Mesenchymal stem cell (in vitro differentiated cells and primary cell): ENCODE results near the gene MBOAT7.

Source experiments
- DNase-seq: peaks from one replicate; pipeline ENCODE4 v3.0.0-alpha.2; 2013
- H2AFZ ChIP-seq: one replicate; pipeline ENCODE4 v1.6.1; 2013; ENCODE audit warnings: low read depth, mild to moderate bottlenecking, control low read depth, inconsistent platforms, low read length, moderate library complexity
- H2AK5ac ChIP-seq: 2 replicates; pipeline ENCODE4 v1.6.1; 2013; ENCODE audit warnings: low read length, moderate library complexity, mild to moderate bottlenecking, inconsistent platforms; ENCODE audit not compliant: severe bottlenecking
- H2BK120ac ChIP-seq: one replicate; pipeline ENCODE4 v1.6.1; 2013; ENCODE audit warnings: low read depth, mild to moderate bottlenecking, inconsistent platforms, low read length, moderate library complexity
- H2BK12ac ChIP-seq, 2 experiments: one replicate each; pipeline ENCODE4 v1.6.1; 2013; ENCODE audit warnings: inconsistent platforms in 2 of 2, low read length in 2 of 2, mild to moderate bottlenecking in 2 of 2, moderate library complexity in 2 of 2, control low read depth in 1 of 2
- H2BK15ac ChIP-seq: one replicate; pipeline ENCODE4 v1.6.1; 2013; ENCODE audit warnings: mild to moderate bottlenecking, low read depth, inconsistent platforms; ENCODE audit not compliant: poor library complexity, severe bottlenecking
- H2BK5ac ChIP-seq: 2 replicates; pipeline ENCODE4 v1.6.1; 2013; ENCODE audit warnings: low read depth, mild to moderate bottlenecking, low read length, control low read depth, inconsistent platforms; ENCODE audit not compliant: poor library complexity, severe bottlenecking
- H3K14ac ChIP-seq, 2 experiments: one replicate each; pipeline ENCODE4 v1.6.1; 2013; ENCODE audit warnings: inconsistent platforms in 2 of 2, low read length in 2 of 2, control low read depth in 1 of 2, mild to moderate bottlenecking in 1 of 2, moderate library complexity in 1 of 2
- H3K18ac ChIP-seq, 2 experiments: one replicate each; pipeline ENCODE4 v1.6.1; 2013; ENCODE audit warnings: inconsistent platforms in 2 of 2, low read length in 2 of 2, control low read depth in 1 of 2, low read depth in 1 of 2, mild to moderate bottlenecking in 1 of 2
- H3K23ac ChIP-seq, 2 experiments: one replicate each; pipeline ENCODE4 v1.6.1; 2013; ENCODE audit warnings: inconsistent platforms in 2 of 2, low read length in 2 of 2, mild to moderate bottlenecking in 2 of 2, moderate library complexity in 2 of 2, control low read depth in 1 of 2
- H3K27ac ChIP-seq: 2 replicates; pipeline ENCODE4 v1.5.1; 2013; ENCODE audit warnings: mild to moderate bottlenecking, moderate library complexity, low read length, control low read depth, inconsistent platforms; ENCODE audit not compliant: poor library complexity, severe bottlenecking
- H3K27me3 ChIP-seq, 2 experiments: 2 replicates each; pipeline versions ENCODE4 v1.6.1 to v1.7.0; 2013; ENCODE audit warnings: low read length in 2 of 2, mild to moderate bottlenecking in 2 of 2, moderate library complexity in 2 of 2, control low read depth in 1 of 2, inconsistent platforms in 1 of 2; ENCODE audit not compliant: control insufficient read depth in 1 of 2, insufficient read depth in 1 of 2
- H3K36me3 ChIP-seq, 2 experiments: 2 replicates each; pipeline versions ENCODE4 v1.6.1 to v1.7.0; 2013; ENCODE audit warnings: low read length in 2 of 2, control low read depth in 1 of 2, inconsistent platforms in 1 of 2, low read depth in 1 of 2, mild to moderate bottlenecking in 1 of 2; ENCODE audit not compliant: insufficient read depth in 2 of 2, control insufficient read depth in 1 of 2
- H3K4ac ChIP-seq, 2 experiments: one replicate each; pipeline ENCODE4 v1.6.1; 2013; ENCODE audit warnings: inconsistent platforms in 2 of 2, low read length in 2 of 2, mild to moderate bottlenecking in 2 of 2, moderate library complexity in 2 of 2, control low read depth in 1 of 2, low read depth in 1 of 2
- H3K4me1 ChIP-seq: 2 replicates; pipeline ENCODE4 v1.6.1; 2013; ENCODE audit warnings: low read depth, low read length, control low read depth; ENCODE audit not compliant: control insufficient read depth, insufficient read depth
- H3K4me2 ChIP-seq: 2 replicates; pipeline ENCODE4 v1.6.1; 2013; ENCODE audit warnings: low read length, mild to moderate bottlenecking, inconsistent platforms; ENCODE audit not compliant: poor library complexity, severe bottlenecking
- H3K4me3 ChIP-seq, 2 experiments: 2 replicates each; pipeline versions ENCODE4 v1.5.1 to v1.7.0; 2013; ENCODE audit warnings: low read length in 2 of 2, mild to moderate bottlenecking in 2 of 2, control low read depth in 1 of 2, low read depth in 1 of 2; ENCODE audit not compliant: insufficient read depth in 1 of 2
- H3K79me1 ChIP-seq: replicated peaks from 2 replicates; pipeline ENCODE4 v1.6.1; 2013; ENCODE audit warnings: mild to moderate bottlenecking, control low read depth, low read length, inconsistent platforms; ENCODE audit not compliant: poor library complexity, severe bottlenecking
- H3K9ac ChIP-seq: 2 replicates; pipeline ENCODE4 v1.7.0; 2013; ENCODE audit warnings: mild to moderate bottlenecking, low read length, moderate library complexity
- H3K9me3 ChIP-seq: 2 replicates; pipeline ENCODE4 v1.7.0; 2013; ENCODE audit warnings: mild to moderate bottlenecking, low read length; ENCODE audit not compliant: control insufficient read depth
- H4K8ac ChIP-seq: one replicate; pipeline ENCODE4 v1.6.1; 2013; ENCODE audit warnings: inconsistent platforms, mild to moderate bottlenecking, low read length, moderate library complexity
- H4K91ac ChIP-seq: one replicate; pipeline ENCODE4 v1.6.1; 2013; ENCODE audit warnings: mild to moderate bottlenecking, low read length, inconsistent platforms
- WGBS: methylation state at CpG from one replicate; pipeline ENCODE4 v1.1.7; 2013; ENCODE audit warnings: mixed read lengths; 5-methylcytosine and 5-hydroxymethylcytosine counted together

MBOAT7 gene

DNA sequence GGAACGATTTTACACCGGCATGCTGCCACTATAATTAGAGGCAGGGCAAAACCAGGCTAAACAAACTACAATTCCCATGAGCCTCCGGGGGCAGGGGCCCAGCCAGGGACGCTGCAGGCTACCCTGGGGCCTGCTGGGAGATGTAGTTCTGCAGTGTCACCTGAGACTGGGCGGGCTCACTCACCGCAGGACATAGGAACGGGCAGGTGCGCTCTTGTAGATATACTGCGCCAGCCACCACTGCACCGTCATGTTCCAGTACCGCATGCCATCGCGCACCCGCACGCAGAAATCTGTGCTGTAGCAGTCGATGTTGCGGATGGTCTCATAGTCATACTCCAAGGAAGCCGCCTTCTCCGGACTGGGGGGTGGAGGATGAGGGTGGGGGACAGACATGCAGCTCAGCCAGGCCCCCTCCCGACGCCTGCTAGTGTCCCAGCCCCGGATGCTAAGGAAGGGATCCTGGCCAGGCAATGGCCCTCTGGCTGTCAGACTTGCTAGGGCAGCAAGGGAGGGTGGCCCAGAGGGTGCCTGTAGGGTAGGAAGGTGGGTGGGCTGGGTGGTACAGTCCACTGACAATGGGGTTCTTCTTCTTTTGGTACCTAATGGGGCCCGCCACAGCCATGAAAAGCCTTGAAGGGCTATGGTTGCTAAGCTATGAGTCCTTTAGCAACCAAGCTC, 10.7 kb downstream of the MBOAT7 start:
- DNase-seq, result no peak
- H2BK5ac ChIP-seq, result no peak overlapping the region
- peak overlapping the region in 1 of 2 experiments; percentile 3 for H2BK12ac ChIP-seq
- no peak overlapping the region for H3K23ac ChIP-seq
- no peak overlapping the region for H3K18ac ChIP-seq
- H3K4me1 ChIP-seq, result peaks cover 4% of the 10 kb centered on the region
- no peak overlapping the region for H3K4ac ChIP-seq
- no peak overlapping the region for H2BK120ac ChIP-seq
- H4K91ac ChIP-seq, result no peak overlapping the region
- H3K14ac ChIP-seq, result no peak overlapping the region
- H3K9me3 ChIP-seq, result no peaks in the 10 kb centered on the region
- no peak overlapping the region for H3K9ac ChIP-seq
- no peak overlapping the region for H4K8ac ChIP-seq
- peaks cover 34% of the 10 kb centered on the region for H3K79me1 ChIP-seq
- H3K4me2 ChIP-seq, result no peak overlapping the region
- H3K27me3 ChIP-seq, result no peaks in the 10 kb centered on the region
- 80% methylated on average over 23 of the region's 23 CpGs for WGBS
- no peak overlapping the region for H3K27ac ChIP-seq
- no peak overlapping the region for H2AK5ac ChIP-seq
- H2BK15ac ChIP-seq, result no peak overlapping the region
- peaks cover 52 to 64% of the 10 kb centered on the region in 2 experiments for H3K36me3 ChIP-seq
- H3K4me3 ChIP-seq, result no peak overlapping the region
- H2AFZ ChIP-seq, result no peak overlapping the region

DNA sequence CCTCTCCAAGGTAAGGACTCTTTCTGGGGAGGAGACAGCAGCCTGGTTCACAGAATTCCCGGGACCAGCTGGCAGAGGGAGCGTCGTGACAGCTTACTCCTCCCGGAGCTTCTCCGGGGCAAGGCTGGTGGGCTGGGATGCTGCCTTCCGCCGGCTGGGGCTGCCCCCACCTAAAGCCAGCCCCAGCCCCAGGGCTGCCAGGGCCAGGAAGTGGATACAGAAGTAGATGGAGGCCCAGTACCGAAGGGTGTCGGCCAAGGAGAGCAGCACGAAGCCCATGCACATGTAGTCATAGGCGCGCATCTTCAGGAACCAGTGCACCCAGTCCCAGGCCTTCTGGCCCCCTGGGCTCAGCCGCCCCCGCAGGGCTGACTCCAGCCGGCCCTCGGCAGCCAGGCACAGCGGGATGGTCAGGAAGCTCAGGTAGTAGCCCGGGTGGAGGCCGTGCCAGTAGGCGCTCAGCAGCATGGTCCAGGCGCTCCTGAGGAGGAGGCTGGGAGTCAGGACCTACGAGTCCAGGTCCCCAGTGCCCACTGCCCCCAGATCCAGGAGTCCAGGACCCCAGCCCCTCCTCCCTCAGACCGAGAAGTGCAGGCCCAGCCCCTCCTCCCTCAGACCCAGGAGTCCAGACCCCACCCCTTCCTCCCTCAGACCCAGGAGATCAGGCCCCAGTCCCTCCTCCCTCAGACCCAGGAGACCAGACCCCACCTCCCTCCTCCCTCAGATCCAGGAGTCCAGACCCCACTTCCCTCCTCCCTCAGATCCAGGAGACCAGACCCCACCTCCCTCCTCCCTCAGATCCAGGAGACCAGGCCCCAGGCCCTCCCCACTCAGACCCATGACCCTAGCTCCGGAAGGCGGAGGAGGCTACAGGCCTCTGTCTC, 15.2 kb downstream of the MBOAT7 start:
- no peaks in the 10 kb centered on the region for H3K9me3 ChIP-seq
- H3K36me3 ChIP-seq, result peaks cover 26 to 34% of the 10 kb centered on the region in 2 experiments
- H3K4me2 ChIP-seq, result no peak overlapping the region
- H3K27me3 ChIP-seq, result no peaks in the 10 kb centered on the region
- H3K18ac ChIP-seq, result no peak overlapping the region
- no peak overlapping the region for H2BK15ac ChIP-seq
- H2BK5ac ChIP-seq, result no peak overlapping the region
- H4K8ac ChIP-seq, result no peak overlapping the region
- no peak overlapping the region for H3K27ac ChIP-seq
- no peak overlapping the region for H3K23ac ChIP-seq
- no peak overlapping the region for H2BK120ac ChIP-seq
- WGBS, result 74% methylated on average over 25 of the region's 25 CpGs
- H3K14ac ChIP-seq, result no peak overlapping the region
- no peak overlapping the region for H2AFZ ChIP-seq
- H3K9ac ChIP-seq, result no peak overlapping the region
- peaks cover 12% of the 10 kb centered on the region for H3K4me1 ChIP-seq
- H2AK5ac ChIP-seq, result no peak overlapping the region
- no peak overlapping the region for H3K4me3 ChIP-seq
- H2BK12ac ChIP-seq, result no peak overlapping the region
- no peak overlapping the region for H3K4ac ChIP-seq
- peaks cover 10% of the 10 kb centered on the region for H3K79me1 ChIP-seq
- no peak overlapping the region for H4K91ac ChIP-seq
- DNase-seq, result no peak

DNA sequence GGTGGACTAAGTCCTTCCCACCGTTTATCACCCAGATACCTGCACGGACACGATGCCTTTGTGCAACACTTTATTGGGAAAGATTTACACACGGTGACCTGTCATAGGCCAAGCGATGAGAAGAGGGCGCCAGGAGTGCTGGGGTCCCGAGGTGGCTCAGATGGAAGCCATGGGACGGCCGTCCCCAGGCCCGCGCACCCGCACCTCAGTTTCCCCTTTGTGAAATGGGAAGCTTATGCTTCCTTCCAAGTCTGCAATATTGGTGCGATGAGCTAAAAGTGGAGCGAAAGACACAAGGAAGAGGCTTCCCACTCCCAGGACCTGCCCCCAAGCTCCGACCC, 16.1 kb downstream of the MBOAT7 start:
- H3K27me3 ChIP-seq, result no peaks in the 10 kb centered on the region
- peak overlapping the region; percentile 40 for H4K91ac ChIP-seq
- no peak overlapping the region for H3K4me3 ChIP-seq
- peaks cover 3% of the 10 kb centered on the region for H3K79me1 ChIP-seq
- no peak overlapping the region for H2AFZ ChIP-seq
- WGBS, result 59% methylated on average over 15 of the region's 15 CpGs
- H3K18ac ChIP-seq, result no peak overlapping the region
- H3K4me2 ChIP-seq, result no peak overlapping the region
- DNase-seq, result no peak
- H2AK5ac ChIP-seq, result no peak overlapping the region
- H3K4me1 ChIP-seq, result peaks cover 13% of the 10 kb centered on the region
- H3K23ac ChIP-seq, result peak overlapping the region in 1 of 2 experiments; percentile 17
- H3K36me3 ChIP-seq, result peaks cover 17 to 25% of the 10 kb centered on the region in 2 experiments
- H2BK5ac ChIP-seq, result no peak overlapping the region
- H2BK15ac ChIP-seq, result no peak overlapping the region
- no peak overlapping the region for H3K9ac ChIP-seq
- H2BK12ac ChIP-seq, result no peak overlapping the region
- no peak overlapping the region for H3K14ac ChIP-seq
- H4K8ac ChIP-seq, result peak overlapping the region; percentile 20
- H3K9me3 ChIP-seq, result no peaks in the 10 kb centered on the region
- no peak overlapping the region for H3K4ac ChIP-seq
- no peak overlapping the region for H3K27ac ChIP-seq
- H2BK120ac ChIP-seq, result no peak overlapping the region
